HuH-7.5 (cell line): ENCODE measurements around the gene SCAND1.
"Not testable (repeated sequence)": the region's sequence is repeated elsewhere in the genome, so short reads cannot be mapped to it uniquely, and the experiment has no call there.

Experiments
- DNase-seq: peaks from one replicate; pipeline ENCODE4 v3.0.0; 2011; ENCODE audit warnings: low spot score

SCAND1 gene

DNA sequence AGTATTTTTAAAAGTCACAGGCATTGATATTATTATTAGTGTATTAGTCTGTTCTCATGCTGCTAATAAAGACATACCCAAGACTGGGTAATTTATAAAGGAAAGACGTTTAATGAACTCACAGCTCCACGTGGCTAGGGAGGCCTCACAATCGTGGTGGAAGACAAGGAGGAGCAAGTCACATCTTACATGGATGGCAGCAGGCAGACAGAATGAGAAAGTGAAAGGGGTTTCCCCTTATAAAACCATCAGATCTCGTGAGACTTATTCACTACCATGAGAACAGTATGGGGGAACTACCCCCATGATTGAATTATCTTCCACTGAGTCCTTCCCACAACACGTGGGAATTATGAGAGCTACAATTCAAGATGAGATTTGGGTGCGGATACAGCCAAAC lies 5.0 kb upstream of the SCAND1 start:
- not testable (repeated sequence) for DNase-seq

DNA sequence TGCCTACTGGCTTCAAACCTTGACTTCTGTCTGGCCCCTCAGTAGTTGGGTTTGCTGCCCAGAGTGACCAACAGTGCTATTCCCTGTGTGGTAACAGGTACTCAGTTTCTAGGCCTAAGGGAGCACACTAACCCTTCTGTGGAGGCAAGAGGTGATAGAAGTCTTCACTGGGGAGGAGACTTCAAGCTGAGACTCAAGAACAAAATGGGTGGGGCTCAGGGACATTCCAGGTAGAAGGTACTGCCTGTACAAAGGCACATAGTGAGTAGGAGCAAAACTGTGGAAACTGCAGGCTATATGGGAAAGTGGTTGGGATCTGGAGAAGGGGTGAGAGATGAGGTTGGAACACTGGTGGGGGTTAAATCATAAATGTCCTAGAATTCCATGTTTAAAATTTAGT lies 2.3 kb upstream of the SCAND1 start:
- DNase-seq: no peak

DNA sequence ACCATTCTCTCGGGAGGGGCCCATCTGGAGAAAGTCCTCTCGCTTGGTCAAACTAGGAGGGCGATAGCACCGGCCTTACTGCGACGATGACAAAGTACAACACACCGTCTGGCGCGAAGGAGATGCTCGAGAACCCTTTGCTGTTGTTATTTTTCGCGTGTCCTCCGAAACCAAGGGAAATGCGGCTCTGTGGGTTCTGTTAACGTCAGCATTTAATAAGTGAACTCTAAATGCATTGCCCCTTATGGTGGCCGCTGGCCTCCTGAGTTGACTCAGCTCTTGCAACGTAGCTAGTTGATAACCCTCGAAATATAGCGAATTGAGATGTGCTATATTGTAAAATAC lies 577 bp upstream of the SCAND1 start:
- DNase-seq: no peak

DNA sequence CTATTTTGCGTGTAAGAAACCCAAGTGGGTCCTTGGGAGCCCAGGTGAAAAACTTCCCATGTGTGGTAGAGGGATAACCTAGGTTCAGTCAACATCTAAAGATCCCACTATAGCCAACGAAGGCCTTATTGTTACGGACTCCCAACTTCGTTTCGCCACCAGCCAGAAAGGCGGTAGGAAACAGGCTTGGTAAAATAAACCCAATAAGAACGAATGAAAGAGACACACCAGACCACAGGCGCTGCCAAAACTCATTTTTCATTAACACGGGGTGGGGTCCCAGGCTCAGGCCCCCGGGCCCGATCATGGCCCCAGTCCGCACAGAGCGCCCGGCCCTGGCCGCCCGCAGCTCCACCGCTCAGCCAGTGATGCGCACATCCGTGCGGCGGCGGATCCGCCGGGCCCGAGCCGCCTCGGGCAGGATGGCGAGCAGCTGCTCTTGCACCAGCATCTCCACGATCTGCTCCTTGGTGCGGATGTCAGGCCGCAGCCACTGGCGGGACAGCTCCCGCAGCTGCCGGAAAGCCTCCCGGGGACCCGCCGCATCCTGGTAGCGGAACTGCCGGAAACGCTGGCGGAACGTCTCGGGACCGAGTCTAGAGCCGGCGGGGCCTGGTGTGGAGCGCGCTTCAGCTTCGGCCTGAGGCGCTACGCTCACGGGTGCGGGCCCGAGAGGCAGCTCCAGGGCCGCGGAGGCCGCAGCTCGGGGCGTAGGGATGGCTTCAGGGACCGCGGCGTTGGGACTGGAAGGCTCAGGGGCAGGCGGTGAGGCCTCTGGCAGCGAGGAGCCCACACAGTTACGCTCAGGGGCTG lies 709 bp downstream of the SCAND1 start:
- DNase-seq: peak; percentile 35

DNA sequence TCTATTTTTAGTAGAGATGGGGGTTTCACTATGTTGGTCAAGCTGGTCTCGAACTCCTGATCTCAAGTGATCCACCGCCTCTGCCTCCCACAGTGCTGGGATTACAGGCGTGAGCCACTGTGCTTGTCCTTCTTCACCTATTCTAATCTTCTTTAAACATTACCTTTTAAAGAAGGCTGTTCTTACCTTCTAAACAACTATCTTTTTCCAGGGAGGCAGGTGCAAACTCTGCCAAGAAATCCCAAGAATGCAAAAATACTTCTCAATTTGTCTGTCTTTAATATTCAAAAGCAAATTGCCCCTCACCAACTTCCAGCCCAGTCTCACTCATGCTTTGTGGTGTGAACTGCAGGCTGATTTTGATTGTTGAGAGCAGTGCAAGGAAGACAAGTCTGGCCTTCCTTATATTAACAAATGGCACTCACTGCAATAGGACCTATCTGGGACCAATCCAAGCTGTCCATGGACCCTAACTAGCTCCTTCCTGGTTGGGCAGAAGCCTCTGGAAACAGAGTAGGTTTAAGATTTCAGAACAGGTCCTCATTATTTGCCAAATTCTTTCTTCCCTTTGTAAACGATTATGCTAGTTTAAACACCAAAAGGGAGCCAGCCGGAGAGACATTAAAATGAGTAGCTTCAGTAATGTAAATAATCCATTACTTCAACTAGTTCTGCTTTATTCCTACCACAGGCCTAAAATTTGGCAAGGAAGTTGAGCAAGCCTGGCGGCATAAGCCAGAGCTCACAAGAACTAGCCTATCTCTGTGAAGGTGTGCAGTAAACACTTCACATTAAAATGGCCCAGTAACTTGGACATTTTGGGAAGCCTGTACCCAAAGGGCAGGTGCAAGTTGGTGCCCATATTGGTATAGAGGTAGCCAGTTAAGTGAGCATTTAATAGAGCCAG lies 1.6 kb downstream of the SCAND1 start:
- no peak for DNase-seq

DNA sequence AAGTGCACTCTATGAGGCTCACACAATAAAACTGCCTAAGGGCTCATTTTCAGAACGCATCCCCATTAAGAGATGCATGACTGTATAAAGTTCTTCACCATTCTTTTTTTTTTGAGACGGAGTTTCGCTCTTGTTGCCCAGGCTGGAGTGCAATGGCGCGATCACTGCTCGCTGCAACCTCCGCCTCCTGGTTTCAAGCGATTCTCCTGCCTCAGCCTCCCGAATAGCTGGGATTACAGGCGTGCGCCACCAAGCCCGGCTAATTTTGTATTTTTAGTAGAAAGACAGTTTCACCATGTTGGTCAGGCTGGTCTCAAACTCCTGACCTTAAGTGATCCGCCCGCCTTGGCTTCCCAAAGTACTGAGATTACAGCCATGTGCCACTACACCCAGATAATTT lies 2.2 kb downstream of the SCAND1 start:
- not testable (repeated sequence) for DNase-seq

DNA sequence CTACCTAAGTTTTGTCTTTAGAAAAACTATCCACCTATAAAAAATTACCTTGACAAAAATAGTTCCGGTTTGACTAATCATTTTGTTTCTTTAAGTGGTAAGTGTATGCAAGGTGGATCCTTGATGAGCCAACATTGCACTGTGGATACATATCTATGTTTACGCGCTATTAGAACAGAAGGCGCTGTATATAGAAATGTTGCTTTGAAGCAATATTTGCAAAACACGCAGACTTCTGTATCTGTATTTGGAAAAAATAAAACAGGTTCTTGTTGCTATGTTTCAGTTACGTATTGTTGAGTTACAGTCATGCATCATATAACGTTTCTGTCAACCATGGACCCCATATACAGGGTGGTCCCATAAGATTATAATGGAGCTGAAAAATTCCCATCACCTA lies 4.2 kb downstream of the SCAND1 start:
- DNase-seq: no peak

DNA sequence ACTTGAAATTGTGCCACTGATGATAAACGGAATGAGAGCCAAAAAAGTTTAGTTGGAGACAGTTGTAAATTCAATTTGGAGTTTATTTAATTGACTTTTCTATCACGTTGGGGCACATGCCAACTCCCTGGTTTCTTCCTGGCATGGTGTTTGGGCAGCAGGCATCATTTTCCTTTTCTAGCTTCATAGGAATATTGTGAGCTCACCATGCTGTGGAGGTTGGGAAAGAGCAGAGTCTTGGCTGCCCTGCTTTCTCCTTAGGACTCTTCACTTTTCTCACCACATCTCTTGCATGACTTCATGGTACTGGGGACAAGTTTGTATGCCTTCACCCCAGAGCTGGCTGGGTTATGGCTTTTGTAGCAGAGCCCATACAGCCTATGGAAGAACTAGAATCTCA lies 6.4 kb downstream of the SCAND1 start:
- no peak for DNase-seq

DNA sequence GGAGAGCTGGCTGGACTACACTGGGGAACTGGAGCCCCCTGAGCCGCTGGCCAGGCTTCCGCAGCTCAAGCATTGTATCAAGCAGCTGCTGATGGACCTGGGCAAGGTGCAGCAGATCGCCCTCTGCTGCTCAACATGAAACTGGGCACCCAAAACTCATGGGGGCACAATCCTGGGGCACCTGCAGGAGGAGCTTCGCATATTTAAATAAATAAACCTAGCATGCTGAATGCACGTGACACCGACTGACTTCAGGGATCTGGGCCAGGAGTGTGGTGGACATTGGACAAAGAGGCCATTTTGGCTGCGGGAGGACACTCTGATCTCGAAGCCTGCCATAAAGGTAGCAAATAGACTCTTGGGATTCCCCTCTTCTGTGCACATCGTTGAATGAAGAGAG lies 6.8 kb downstream of the SCAND1 start:
- DNase-seq: peak; percentile 43

DNA sequence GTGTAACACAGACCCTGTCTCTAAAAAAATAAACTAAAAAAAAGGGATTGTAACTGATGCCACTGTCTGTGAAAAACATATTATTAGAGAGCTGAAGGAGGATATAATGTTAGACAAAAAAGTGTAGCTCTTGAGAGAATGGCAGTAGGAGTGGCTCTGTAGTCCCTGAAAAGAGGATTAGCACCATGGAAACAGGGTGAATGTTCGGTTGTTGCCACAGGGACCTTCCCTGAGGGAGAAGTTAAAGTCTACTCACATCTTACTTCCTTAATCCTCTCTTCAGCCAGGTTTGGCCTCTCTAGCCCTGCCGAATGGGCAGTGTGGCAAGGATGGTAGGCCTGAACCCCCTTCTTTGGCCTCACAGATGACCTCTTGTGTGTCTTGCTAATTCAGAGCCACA lies 12.1 kb downstream of the SCAND1 start:
- no peak for DNase-seq

DNA sequence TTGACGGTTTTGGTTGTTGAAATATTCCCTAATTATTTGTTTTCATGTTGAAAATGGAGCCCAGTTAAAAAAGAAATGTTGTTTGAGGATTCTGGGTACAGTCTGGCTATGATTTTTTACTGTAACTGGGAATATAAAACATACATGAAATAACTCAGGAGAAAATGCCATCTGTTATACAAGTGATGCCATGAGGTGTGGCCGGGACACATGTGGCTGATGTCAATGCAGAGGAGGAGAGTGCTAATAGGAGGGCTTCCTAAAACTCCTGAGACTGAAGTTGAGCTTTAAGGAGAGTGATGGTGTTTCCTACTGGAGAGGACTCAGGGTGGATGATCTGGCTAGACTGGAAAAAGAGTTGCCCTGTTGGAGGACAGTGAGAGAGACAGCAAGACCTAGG lies 12.7 kb downstream of the SCAND1 start:
- no peak for DNase-seq

DNA sequence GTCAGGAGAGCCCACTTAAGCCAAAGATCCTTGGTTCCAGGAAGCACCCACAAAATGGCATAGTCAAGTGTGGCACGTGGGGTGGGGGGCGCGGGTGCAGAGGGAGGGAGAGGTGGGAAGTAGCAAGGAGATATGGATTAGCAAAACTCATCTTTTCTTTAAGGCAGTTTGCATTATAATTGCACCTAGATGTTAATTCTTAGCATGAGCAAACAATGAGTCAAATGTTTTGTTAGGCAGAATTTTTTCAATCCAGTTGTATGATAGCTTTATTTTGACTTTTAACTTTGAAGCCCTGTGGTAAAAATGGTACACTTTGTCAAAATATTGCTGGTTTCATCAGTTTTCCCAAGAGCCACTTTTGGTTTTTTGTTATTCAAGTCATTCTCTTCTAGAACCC lies 15.0 kb downstream of the SCAND1 start:
- DNase-seq: no peak

DNA sequence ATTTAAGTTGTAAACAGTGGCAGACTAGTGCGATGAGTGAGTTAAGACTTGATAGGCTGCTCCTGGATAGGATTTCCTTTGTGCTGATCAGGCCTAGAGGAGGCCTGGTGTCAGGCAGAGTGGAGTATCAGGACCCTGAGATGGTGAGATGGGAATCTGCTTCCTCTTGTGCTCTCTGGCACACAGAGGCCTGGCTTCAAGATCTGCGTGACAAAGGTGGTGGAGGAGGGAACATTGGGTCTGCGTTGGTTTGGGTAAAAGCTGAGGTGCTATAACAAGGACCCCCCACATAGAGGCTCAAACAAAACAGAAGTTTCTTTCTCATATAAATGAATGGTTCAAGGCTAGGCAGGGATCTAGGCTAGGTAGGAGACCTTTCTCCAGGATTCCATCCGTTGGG lies 20.3 kb downstream of the SCAND1 start:
- no peak for DNase-seq

DNA sequence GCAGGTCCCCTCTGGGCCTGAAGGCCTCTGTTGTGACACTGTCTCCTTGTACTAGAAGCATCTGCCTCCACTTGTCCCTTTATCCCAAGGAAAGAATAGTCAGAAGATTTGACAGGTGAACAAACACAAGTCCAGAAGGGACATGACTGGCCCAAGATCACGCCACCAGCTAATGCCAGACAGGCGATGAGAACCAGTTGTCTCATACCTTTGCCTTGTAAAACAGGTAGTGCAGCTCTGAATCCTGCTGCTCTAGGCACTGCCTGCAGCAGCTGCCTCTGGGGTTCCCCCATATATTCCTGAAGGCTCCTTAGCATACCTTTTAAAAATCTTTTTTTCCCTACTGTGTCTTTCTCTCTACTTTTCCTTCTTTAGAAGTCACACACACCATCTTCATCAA lies 25.0 kb downstream of the SCAND1 start:
- no peak for DNase-seq

DNA sequence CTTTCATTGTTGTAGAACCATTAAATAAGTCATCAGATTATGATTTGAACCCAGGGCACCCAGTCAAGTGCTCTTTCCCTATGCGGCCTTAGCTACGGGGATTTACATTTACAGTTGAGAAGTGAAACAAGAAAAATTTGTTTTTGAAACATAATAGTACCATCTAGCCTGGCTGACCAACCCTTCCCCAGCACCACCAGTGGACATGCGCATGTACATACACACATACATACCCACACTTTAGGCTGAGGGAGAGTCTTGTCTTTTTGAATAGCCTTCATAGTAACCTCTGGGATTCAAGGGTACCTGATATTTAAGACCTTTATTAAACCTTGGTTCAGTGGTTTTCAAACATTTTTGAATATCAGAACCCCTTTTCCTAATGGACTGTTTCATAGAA lies 33.8 kb downstream of the SCAND1 start:
- DNase-seq: no peak

DNA sequence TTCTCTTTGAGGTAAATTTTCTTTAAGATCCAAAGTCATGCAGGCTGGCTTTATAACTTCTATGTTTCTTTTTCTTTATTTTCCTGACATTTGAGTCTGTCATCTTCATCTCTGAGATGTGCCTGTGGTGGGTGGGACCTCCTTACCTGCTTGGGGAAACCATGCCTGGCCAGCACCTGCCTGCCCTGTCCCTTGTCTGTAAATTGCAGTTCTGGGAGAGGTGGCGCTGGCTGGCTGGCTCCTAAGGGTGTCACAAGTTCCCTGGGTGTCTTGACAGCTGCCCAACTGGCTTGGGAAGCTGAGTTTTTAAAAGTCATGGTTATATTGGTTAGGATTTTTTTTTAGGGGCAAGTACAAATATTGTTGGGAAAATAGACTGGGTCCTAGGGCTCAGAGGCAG lies 36.3 kb downstream of the SCAND1 start:
- no peak for DNase-seq

DNA sequence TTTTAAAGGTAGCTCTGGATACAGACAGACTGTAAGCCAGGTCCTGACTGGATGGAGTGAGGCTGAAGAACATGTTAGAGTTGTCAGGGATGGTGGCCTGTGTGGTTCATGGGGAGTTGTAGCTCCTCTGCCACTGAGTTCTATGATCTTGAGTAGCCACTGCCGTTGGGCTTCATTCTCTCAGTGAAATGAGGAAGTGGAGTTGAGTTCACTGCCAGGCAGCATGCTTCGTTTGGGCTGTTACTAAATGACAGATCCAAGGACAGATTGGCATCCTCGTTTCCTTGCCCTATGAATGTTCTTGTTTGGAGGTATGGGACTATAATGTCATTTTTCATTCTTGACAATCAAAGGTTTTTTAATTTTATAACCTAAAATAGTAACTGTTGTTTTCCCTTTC lies 37.2 kb downstream of the SCAND1 start:
- no peak for DNase-seq

DNA sequence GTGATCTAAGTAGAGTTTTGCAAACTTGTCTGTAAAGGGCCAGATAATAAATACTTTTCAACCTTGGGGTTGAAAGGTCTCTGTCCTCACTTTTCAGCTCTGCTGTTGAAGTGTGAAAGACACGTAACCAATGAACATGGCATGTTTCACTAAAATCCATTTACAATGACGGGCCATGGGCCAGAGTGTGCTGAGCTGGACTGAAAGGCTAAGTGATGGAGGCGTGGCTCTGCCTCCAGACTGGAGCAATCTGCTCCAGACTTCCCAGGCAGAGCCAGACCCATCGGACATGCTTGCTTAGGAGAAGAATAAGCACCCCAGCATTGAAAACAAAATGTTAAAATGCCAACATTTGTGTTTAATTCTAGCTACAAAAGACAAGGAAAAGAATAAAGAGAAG lies 41.4 kb downstream of the SCAND1 start:
- DNase-seq: no peak

DNA sequence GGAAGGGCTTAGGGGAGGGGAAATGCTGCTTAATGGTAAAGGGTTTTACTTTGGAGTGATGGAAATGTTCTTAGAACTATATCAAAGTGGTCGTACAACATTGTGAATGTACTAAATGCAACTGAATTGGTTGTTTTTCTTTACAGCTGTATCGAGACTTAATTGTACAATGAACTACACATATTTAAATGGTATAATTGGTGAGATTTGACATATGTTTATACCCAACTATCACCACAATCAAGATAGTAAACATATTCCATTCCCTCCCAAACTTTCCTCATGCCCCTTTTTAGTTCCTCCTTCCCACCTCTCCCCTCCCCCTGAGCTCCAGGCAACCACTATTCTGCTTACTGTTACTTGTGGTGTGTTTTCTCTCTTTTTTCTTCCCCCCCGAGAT lies 44.0 kb downstream of the SCAND1 start:
- DNase-seq: no peak

DNA sequence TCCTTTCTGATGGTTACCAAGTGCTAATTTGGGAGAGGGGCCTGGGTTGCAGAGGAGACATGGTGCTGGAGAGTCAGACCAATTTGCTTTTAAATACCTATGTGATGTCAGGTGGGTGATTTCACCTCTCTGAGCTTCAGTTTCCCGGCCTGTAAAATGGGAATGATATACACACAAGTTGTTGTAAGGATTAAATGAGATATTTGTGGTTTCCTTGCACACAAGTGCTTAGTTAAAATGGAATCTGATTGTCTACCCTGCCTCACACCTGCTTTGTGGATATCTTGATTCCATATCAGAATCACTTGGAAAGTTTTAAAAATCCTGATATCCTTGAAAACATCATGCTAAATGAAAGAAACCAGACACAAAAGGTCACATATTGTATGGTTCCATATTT lies 44.5 kb downstream of the SCAND1 start:
- no peak for DNase-seq

DNA sequence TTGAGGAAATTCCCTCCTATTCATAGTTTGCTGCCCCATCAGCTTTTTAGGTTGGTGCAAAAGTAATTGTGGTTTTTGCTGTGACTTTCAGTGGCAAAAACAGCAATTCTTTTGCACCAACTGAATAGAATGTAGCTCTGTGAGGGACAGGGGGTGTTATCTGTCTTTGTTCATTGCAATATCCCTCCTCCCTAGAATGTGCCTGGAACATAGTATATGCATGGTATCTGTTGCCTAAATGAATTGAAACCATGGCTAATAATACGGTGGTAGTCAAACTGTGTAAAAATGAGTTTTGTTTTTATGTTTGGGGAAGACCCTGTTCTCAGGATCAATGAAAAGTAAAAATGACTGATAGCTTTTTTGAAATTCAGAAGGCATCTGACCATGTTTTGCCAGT lies 45.1 kb downstream of the SCAND1 start:
- DNase-seq: no peak

DNA sequence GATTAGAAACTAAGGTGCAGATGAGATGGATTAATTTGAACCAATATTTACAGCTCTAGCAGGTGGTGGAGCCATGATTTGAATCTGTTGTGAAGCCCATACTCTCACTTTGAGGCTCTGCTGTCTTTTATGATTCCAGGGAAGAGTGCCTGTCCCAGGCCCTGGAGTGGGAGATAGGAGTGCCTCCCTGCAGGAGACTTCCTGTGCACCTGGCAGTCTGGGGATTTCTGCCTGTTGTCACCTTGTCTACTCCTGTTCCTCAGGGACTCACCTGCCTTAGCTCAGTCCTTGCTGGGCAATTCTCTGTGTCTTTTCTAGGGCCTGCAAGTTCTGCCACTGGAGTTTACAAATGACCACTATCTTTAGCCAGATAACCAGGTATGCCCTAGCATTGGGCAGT lies 46.3 kb downstream of the SCAND1 start:
- DNase-seq: no peak

DNA sequence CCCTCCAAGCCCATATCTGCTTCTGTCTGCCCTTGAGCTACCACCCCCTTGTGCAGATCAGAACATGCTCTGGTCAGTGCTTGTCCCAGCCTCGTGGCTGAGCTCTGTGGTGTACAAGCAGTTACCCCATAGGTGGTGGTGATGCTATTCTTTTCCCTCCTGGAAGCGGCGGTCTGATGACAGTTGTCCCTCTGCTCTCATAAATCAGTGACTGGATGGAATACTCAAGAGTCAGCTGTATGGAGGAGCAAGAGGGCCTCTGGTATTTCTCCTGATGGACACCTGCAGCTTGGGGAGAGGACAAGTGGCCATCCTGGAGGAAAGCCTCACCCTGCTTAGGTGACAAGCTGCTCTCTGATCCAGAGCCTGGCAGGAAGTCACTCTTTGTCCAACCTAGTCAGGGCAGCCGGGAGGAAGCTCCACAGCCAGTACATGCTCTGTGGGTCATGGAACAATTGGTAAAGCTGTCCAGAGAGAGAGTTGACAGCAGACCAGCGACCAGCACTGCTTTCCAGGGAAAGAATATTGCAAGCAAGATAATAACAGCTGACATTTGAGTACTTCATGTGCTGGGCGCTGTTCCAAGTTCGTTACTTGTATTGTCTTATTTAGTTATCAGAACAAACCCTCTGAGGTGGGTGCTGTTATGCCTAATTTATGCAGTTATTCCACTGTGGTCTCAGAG lies 47.1 kb downstream of the SCAND1 start:
- DNase-seq: no peak
